Measurements from ENCODE around the gene SLC25A26. TPM values are rescaled to one million over a fixed set of nuclear protein-coding genes. Genes with fewer than 3 reads are reported as not detected.

Gene SLC25A26
- total RNA-seq, 2 donors from 2014 or later, result 32.3 to 38.4 TPM

DNA sequence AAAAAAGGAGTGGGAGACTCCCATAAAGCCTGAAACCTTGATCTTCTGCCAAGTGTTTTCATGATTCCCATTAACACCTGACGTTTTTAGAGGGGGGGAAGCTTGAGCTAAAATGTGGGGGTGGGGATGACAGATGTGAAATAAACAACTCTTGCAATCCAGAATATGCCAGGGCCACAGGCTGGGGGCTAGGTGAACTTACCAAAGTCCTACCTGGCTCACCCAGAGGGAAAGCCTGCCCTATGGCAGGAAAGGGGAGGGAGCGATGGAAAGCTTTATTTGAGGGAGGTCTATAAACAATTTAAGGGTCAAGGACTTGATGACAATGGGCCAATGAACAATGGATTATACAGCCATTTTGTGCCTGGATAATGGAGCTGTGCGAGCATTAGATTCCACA, 171.7 kb downstream of the SLC25A26 start:
- Mint-ChIP-seq H3K4me1 (ENCODE audit: low read depth) (peaks cover 39% of the 10 kb centered on the region), H3K36me3 (ENCODE audit: insufficient read depth in 2 of 2) (peaks cover 15 to 23% of the 10 kb centered on the region in 2 donors), H3K4me3 (peak overlapping the region; percentile 47 to 67)

DNA sequence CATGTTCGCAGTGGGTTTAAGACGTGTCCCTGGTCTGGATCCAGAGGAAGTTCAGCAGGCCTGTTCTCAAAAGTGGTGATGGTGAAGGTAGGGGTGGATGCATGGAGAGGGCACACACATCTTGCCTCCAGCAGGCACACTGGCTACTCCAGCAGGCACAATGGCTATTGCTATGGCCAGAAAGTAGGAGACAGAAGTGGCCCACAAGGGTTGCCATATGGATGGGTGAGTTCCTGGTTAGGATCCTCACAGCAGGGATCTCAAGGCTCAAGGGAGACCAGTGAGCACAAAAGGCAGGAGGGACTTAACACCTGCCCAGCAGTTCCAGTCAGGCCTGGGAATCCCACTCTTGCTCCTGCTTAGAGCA, 172.1 kb downstream of the SLC25A26 start:
- H3K27ac Mint-ChIP-seq, result peak overlapping the region; percentile 93

More for the DNA sequence above, 171.7 kb downstream of the SLC25A26 start:
- H3K27ac Mint-ChIP-seq, result peak overlapping the region; percentile 93
- DNase-seq, result no peak
- peaks cover 2 to 5% of the 10 kb centered on the region in 2 donors for H3K9me3 Mint-ChIP-seq
- ATAC-seq (replicated peaks in 1 of 2), result no peak
- H3K27me3 Mint-ChIP-seq (ENCODE audit: low read depth), result no peaks in the 10 kb centered on the region

DNA sequence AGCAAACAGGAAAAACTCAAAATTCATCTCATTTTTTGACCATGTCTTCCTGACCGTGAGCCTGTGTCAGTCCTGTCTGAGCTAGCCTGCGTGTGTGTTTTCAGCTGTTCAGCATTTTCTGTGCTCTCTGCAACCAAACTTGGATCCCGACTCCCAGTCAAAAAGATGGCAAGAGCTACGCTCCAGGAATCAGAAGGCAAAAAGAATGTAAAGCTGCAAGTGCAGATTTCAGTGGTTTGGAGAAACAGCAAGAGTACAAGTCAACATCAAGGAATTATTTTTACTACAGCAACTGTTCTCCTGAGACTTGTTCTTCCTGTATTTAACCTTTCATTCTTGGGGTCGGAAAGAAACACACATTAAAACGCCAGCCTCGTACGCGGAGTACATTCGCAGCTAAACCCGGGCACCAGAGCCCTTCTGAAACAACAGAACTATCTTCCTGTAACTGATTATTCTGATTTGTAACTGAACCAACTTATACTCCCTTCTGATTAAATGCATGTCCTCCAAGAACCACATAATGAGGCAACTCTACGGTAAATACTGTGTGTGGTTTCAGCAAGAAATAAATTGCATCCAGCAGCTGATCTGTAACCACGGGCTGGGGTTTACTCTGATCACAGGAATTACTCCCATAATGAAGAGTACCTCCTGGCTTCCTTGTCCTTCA, 172.7 kb downstream of the SLC25A26 start:
- peaks cover 34% of the 10 kb centered on the region for H3K4me1 Mint-ChIP-seq (ENCODE audit: low read depth)

More for the DNA sequence above, 172.1 kb downstream of the SLC25A26 start:
- Mint-ChIP-seq H3K27me3 (ENCODE audit: low read depth) (no peaks in the 10 kb centered on the region), H3K4me3 (peak overlapping the region; percentile 47 to 67), H3K36me3 (ENCODE audit: insufficient read depth in 2 of 2) (peaks cover 15 to 23% of the 10 kb centered on the region in 2 donors), H3K4me1 (ENCODE audit: low read depth) (peaks cover 39% of the 10 kb centered on the region), H3K9me3 (peaks cover 2 to 5% of the 10 kb centered on the region in 2 donors)
- no peak for ATAC-seq (replicated peaks in 1 of 2)
- no peak for DNase-seq

DNA sequence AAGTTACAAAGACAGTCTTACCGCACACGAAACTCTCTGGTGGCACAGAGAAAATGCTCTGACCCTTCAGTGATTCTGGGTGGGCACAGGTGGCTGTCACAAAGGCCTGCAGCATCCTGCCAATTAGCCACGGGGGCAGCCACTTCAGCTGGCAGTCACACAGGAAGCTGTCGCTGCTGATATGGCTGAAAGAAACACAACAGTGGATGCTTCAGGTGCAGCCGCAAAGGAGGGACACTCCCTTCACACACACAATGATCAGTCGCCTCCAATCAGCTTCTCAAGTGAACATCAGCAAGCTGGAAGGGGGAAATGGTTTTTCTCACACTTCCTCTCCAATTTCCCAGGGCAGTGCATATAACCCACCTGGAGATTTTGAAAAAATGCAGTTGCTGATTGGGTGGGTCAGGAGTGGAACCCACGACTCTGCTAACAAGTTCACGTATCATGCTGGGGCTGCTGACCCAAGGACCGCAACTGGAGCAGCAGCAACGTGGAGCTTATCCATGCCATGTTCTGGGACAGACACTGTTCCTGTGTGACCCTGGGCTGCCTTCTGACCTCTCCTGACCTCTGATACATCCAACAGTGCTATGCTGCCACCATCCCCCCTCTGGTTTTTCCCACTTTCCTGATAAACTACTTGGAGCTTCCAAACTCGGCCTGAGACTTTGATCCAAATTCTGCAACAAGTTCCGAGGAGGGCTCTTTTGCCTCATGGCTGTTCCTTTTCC, 173.4 kb downstream of the SLC25A26 start:
- peaks cover 34% of the 10 kb centered on the region for H3K4me1 Mint-ChIP-seq (ENCODE audit: low read depth)
- no peaks in the 10 kb centered on the region for H3K27me3 Mint-ChIP-seq (ENCODE audit: low read depth)
- DNase-seq (peak; percentile 36 to 39), ATAC-seq (replicated peaks in 1 of 2) (peak; percentile 77 to 82)
- H3K36me3 Mint-ChIP-seq (ENCODE audit: insufficient read depth in 2 of 2), result peaks cover 13 to 20% of the 10 kb centered on the region in 2 donors
- no peaks in the 10 kb centered on the region for H3K9me3 Mint-ChIP-seq
- H3K27ac Mint-ChIP-seq, result peak overlapping the region; percentile 93
- H3K4me3 Mint-ChIP-seq, result peak overlapping the region; percentile 62 to 67

More for the DNA sequence above, 172.7 kb downstream of the SLC25A26 start:
- ATAC-seq (replicated peaks in 1 of 2) (peak; percentile 54 to 60), DNase-seq (no peak)
- peak overlapping the region; percentile 93 for H3K27ac Mint-ChIP-seq
- peaks cover 13 to 21% of the 10 kb centered on the region in 2 donors for H3K36me3 Mint-ChIP-seq (ENCODE audit: insufficient read depth in 2 of 2)
- H3K4me3 Mint-ChIP-seq, result peak overlapping the region; percentile 62 to 67
- no peaks in the 10 kb centered on the region for H3K27me3 Mint-ChIP-seq (ENCODE audit: low read depth)
- peaks cover 0 to under 1% of the 10 kb centered on the region in 2 donors for H3K9me3 Mint-ChIP-seq

DNA sequence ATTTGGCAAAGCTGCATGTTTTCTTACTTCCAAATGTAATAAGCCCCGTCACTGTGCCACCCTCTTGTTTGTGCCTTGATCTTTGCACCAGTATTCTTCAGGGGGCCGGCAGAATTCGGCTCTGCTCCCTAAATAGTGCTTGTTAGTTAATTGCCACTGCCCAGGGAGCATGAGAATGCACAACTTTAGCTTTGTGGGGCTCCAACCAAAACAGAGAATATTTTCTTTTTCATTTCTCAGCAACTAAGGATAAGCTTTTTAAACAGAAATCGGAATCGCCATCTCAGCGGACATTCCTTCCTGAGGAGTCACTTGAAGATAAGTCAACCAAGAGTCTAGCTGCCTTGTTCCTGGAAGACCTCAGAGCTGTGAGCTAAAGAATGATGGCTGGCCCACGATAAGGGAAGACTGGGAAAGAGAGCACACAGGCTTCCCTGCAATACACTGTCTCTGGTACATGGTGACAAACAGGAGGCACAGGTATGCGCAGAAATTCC, 174.0 kb downstream of the SLC25A26 start:
- no peak for DNase-seq
- Mint-ChIP-seq H3K4me1 (ENCODE audit: low read depth) (peaks cover 28% of the 10 kb centered on the region), H3K27ac (peak overlapping the region; percentile 28), H3K4me3 (peak overlapping the region in 1 of 2 donors; percentile 24), H3K27me3 (ENCODE audit: low read depth) (no peaks in the 10 kb centered on the region), H3K36me3 (ENCODE audit: insufficient read depth in 2 of 2) (peaks cover 13 to 20% of the 10 kb centered on the region in 2 donors), H3K9me3 (no peaks in the 10 kb centered on the region)
- no peak for ATAC-seq (replicated peaks in 1 of 2)

DNA sequence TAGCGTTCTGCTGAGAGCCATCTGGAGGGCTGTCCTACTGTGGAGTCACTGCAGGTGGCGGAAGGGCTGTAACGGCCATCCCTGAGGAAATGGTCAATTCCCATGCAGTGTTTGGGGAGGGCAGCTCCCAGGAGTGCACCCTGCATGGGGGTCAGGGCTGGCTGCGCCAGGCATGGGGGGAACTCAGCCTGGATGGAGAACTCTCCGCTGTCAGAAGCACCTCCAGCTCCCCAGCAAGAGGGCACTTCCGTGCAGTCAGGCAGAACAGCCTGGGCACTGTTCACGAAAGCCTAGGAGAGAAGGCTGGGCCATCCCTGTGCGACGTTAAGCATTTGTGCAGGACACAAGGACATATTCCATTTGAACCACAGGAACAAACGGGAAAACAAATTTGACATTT, 174.8 kb downstream of the SLC25A26 start:
- ATAC-seq (replicated peaks in 1 of 2), result no peak

DNA sequence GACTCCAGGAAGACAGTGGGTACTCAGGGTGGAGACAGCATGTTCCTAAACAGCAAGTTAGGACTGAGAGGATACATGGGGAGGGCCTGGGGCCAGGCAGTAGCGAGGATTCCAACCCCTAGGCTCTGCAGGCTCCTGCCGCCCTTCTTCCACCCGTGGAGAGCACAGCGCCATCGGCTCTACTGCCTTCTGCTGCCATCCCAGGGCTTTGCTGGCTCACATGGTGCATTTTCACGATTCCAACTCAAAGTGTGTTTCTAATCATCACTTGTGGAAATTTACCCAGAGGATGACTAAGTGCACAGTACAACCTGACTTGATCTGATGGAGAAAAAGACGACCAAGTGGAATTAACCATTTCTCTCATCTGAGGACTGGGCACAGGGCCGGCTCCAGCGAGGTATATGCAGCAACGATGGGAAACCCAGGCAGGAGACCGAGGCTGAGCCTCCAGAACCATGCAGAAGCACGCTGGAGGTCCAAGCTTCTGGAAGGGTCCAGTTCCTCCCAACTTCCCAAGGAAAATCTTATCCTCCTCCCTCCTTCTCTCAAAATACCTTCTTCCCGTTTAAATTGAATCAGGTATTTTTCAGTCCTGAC, 175.5 kb downstream of the SLC25A26 start:
- Mint-ChIP-seq H3K4me1 (ENCODE audit: low read depth) (peaks cover 28% of the 10 kb centered on the region), H3K27me3 (ENCODE audit: low read depth) (no peaks in the 10 kb centered on the region), H3K27ac (peak overlapping the region; percentile 58), H3K4me3 (no peak overlapping the region), H3K36me3 (ENCODE audit: insufficient read depth in 2 of 2) (peaks cover 13 to 19% of the 10 kb centered on the region in 2 donors), H3K9me3 (no peaks in the 10 kb centered on the region)
- DNase-seq (no peak), ATAC-seq (replicated peaks in 1 of 2) (no peak)

More for the DNA sequence above, 174.8 kb downstream of the SLC25A26 start:
- H3K36me3 Mint-ChIP-seq (ENCODE audit: insufficient read depth in 2 of 2), result peaks cover 13 to 20% of the 10 kb centered on the region in 2 donors
- DNase-seq, result no peak
- H3K27ac Mint-ChIP-seq, result no peak overlapping the region
- no peaks in the 10 kb centered on the region for H3K9me3 Mint-ChIP-seq
- peaks cover 28% of the 10 kb centered on the region for H3K4me1 Mint-ChIP-seq (ENCODE audit: low read depth)
- H3K4me3 Mint-ChIP-seq, result no peak overlapping the region
- H3K27me3 Mint-ChIP-seq (ENCODE audit: low read depth), result no peaks in the 10 kb centered on the region

DNA sequence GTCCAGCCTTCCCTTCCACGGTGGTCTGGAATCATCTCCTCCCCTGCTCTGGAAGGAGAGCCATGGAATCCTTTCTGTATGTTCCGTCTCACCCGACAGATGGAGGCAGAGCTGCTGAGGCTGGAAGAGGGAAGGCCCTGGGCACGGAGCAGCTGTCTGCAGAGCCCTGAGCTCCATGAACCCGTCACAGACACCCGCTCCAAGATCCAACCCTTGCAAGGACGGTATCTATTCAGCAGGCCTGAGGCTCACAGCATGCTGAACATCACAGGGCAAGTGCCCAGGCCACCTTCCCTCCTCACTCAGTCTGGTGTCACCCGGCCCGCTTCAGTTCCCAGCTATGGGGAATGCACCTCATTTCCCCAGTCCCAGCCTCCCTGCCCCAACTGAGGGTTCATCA, 176.1 kb downstream of the SLC25A26 start:
- no peaks in the 10 kb centered on the region for H3K9me3 Mint-ChIP-seq

DNA sequence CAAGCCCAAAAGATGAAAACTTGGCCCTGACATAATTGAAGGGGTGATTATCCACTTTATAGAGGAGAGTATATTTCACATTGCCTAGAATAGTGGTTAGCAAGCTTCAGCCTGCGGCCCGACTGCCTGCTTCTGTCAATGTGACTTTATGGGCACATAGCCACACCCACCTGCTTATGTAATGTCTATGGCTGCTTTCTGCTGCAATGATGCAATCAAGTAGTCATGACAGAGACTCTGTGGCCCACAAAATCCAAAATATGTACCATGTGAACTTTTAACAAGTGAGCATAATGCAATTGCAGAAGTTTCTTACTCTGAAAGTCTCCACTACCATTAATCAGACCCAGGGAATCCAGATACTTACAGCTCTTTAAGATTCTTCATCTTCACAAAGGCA, 176.9 kb downstream of the SLC25A26 start:
- Mint-ChIP-seq H3K9me3 (no peaks in the 10 kb centered on the region), H3K27ac (peak overlapping the region; percentile 89), H3K36me3 (ENCODE audit: insufficient read depth in 2 of 2) (peaks cover 8 to 14% of the 10 kb centered on the region in 2 donors), H3K4me1 (ENCODE audit: low read depth) (peaks cover 18% of the 10 kb centered on the region), H3K27me3 (ENCODE audit: low read depth) (no peaks in the 10 kb centered on the region), H3K4me3 (no peak overlapping the region)
- ATAC-seq (replicated peaks in 1 of 2) (no peak), DNase-seq (no peak)

More for the DNA sequence above, 176.1 kb downstream of the SLC25A26 start:
- DNase-seq, result no peak
- Mint-ChIP-seq H3K27ac (no peak overlapping the region), H3K4me3 (no peak overlapping the region), H3K36me3 (ENCODE audit: insufficient read depth in 2 of 2) (peaks cover 13 to 18% of the 10 kb centered on the region in 2 donors), H3K4me1 (ENCODE audit: low read depth) (peaks cover 27% of the 10 kb centered on the region), H3K27me3 (ENCODE audit: low read depth) (no peaks in the 10 kb centered on the region)
- ATAC-seq (replicated peaks in 1 of 2), result no peak

DNA sequence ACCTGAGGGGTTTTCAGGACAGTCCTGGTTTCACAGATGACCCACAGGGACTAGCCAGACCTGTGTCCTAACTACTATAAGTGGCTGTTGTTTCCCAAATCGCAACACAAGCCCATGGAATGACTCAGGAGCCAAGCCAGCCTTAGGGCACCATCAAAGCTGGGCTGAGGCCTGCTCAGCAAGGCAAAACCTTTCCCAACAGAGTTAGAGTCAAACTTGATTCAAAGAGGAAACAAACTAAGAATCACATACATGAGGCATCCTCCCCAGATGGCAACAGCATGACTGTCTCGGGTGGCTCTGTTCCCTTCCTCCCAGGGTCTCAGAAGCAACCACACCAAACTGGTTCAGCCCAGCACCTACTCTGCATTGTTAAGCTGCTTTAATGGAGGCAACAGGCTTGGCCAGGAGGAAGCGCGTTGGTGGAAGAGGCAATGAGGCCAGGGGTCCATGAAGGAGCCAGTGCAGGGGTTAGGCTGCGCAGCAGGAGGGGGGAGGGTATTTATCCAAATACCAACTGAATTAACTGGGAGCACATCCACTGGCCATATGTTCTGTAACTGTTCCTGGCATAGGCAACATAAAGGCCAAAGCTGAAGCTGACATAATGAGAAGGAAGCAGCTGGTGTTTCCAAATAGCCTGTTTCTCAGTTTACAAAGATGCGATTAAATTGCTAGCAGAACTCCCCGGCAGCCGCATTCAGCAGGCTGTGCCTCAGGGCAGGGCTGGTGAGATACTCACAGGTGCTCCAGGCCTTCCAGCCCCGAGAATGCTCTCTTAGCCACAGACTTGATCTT, 177.6 kb downstream of the SLC25A26 start:
- H3K27ac Mint-ChIP-seq, result peak overlapping the region; percentile 89
- H3K4me3 Mint-ChIP-seq, result no peak overlapping the region
- no peaks in the 10 kb centered on the region for H3K9me3 Mint-ChIP-seq
- H3K4me1 Mint-ChIP-seq (ENCODE audit: low read depth), result peaks cover 12% of the 10 kb centered on the region
- DNase-seq (no peak), ATAC-seq (replicated peaks in 1 of 2) (no peak)
- peaks cover 6 to 14% of the 10 kb centered on the region in 2 donors for H3K36me3 Mint-ChIP-seq (ENCODE audit: insufficient read depth in 2 of 2)
- H3K27me3 Mint-ChIP-seq (ENCODE audit: low read depth), result no peaks in the 10 kb centered on the region

DNA sequence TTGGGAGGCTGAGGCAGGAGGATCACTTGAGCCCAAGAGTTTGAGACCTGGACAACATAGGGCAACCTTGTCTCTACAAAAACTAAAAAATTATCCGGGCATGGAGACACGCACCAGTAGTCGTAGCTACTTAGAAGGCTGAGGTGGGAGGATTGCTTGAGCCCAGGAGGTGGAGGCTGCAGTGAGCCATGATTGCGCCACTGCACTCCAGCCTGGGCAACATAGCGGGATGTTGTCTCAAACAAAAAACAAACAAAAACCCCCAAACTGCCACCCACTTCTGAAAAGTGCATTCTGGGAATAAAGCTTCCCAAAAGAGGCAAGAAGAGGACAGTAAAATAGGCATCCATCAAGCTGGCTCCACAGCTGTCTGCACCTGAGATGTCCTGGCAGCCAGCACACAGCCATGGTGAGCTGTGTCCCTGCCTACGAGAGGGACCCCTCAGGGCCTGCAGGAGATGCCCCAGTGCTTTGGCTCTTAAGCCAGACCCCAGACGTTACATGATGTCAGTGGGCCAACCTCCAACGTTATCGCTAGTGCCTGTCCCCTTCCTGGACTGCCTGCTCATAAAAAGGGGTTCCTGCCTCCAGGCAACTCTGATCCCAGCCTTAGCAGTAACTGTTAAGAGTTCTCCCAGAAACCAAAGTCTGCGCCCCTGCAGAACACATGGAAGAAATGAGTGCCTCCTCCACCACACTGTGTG, 178.9 kb downstream of the SLC25A26 start:
- Mint-ChIP-seq H3K9me3 (no peaks in the 10 kb centered on the region), H3K4me3 (no peak overlapping the region), H3K27ac (no peak overlapping the region), H3K36me3 (ENCODE audit: insufficient read depth in 2 of 2) (peaks cover 6 to 14% of the 10 kb centered on the region in 2 donors), H3K27me3 (ENCODE audit: low read depth) (no peaks in the 10 kb centered on the region), H3K4me1 (ENCODE audit: low read depth) (no peaks in the 10 kb centered on the region)
- ATAC-seq (replicated peaks in 1 of 2) (no peak), DNase-seq (no peak)

Measured in activated T-cell treated with anti-CD3 and anti-CD28 coated beads, Interleukin-2, amount 50 U/mL, for 72 hours (primary cell).